Measurements from ENCODE around the gene CDRT4. TPM values are rescaled to one million over a fixed set of nuclear protein-coding genes. Genes with fewer than 3 reads are reported as not detected.
A peak's percentile ranks its signal among the peaks of the same experiment; 100 is the strongest.

Gene CDRT4
- polyA plus RNA-seq, 1 of the 3 experiments (the other 2 are of a cell fraction) = 4.6 TPM

DNA sequence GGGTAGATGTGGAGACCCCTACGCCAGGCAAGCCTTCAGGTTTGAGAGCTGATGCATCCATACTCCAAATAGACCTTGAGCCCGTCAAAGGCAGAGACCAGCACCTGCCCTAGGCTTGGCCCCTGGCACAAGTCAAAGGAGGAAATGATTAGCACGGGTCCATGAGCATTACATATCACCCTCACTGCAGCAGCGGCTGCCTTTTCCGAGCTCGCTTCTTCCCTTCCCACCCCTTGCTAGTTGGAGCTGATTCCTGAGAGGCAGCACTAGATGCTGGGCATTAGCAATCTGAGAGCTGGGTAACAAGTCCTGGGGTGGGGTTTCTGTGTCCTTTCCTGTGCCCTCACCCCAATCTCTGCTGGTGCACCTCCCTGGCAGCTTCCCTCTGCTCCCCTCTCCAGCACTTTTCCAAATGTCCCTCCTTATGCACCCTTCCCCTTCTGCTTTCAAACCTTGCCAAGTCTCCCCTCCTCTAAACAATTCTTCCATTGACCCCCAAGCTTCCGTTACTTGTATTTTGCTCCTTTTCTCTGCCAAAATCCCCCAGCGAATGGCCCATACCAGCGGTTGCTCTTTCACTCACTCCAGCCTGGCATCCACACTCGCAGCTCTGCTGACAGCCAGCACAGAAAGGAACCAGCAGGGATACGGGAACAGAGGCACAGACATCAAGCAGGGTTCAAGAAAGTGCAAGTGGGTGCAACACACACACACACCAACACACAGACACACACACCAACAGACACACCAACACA lies 3.0 kb downstream of the CDRT4 start:
- CTCF ChIA-PET = interaction anchor here (1.0 to 1.5 kb wide), 3 partner anchors 18 to 38 kb away, joined by 3 to 7 read pairs (median 3); no protein-coding TSS in a partner anchor
- Histone ChIP-seq H2AFZ (ENCODE audit: low read depth) (no peak overlapping the region), H3F3A (replicated peaks; ENCODE audit: insufficient read depth) (peaks cover 6% of the 10 kb centered on the region), H3K9me3 (no peaks in the 10 kb centered on the region), H3K9me2 (no peaks in the 10 kb centered on the region), H3K27ac (ENCODE audit: low read depth in 2 of 2, low read length in 1 of 2) (no peak overlapping the region), H3K36me3 (replicated peaks in 1 of 2; ENCODE audit: control insufficient read depth in 1 of 2, insufficient read depth in 2 of 2, low read length in 1 of 2) (no peaks in the 10 kb centered on the region), H3K4me3 (ENCODE audit: low read depth in 2 of 2, low read length in 1 of 2) (no peak overlapping the region), H3K4me1 (ENCODE audit: control insufficient read depth in 1 of 2, insufficient read depth in 2 of 2, low read depth in 1 of 2, low read length in 1 of 2) (peaks cover 14 to 22% of the 10 kb centered on the region in 2 experiments; a peak in 1 of 4 replicates), H3K4me2 (no peak overlapping the region), H3K79me2 (ENCODE audit: insufficient read depth) (no peaks in the 10 kb centered on the region), H3K9ac (no peak overlapping the region), H4K20me1 (ENCODE audit: insufficient read depth) (no peaks in the 10 kb centered on the region), H3K27me3 (ENCODE audit: insufficient read depth) (no peaks in the 10 kb centered on the region)
- 82% methylated on average over 7 of the region's 11 CpGs for WGBS (ENCODE audit: low lambda C conversion rate)
- POLR2A ChIA-PET = interaction anchor here (0.7 kb wide), 1 partner anchor 66 kb away, joined by 3 read pairs; no protein-coding TSS in a partner anchor
- no peak for DNase-seq
- TF ChIP-seq GABPA (IDR thresholded peaks at IDR 0.05; ENCODE audit: low read depth) (no peak), GATA2 (CRISPR knock-in tag; IDR thresholded peaks at IDR 0.05) (no peak), NFIC (IDR thresholded peaks at IDR 0.05; ENCODE audit: borderline replicate concordance) (no peak), TCF12 (IDR thresholded peaks at IDR 0.05) (no peak), FOXJ3 (CRISPR knock-in tag; IDR thresholded peaks at IDR 0.05) (no peak), JUND (IDR thresholded peaks at IDR 0.05) (no peak), MEF2A (IDR thresholded peaks at IDR 0.05; ENCODE audit: borderline replicate concordance, low read depth) (no peak), CHD2 (IDR thresholded peaks at IDR 0.05; ENCODE audit: low read length, partially characterized antibody) (no peak), YY1 (IDR thresholded peaks at IDR 0.05; ENCODE audit: low read depth) (no peak), ELF1 (IDR thresholded peaks at IDR 0.05) (no peak)

DNA sequence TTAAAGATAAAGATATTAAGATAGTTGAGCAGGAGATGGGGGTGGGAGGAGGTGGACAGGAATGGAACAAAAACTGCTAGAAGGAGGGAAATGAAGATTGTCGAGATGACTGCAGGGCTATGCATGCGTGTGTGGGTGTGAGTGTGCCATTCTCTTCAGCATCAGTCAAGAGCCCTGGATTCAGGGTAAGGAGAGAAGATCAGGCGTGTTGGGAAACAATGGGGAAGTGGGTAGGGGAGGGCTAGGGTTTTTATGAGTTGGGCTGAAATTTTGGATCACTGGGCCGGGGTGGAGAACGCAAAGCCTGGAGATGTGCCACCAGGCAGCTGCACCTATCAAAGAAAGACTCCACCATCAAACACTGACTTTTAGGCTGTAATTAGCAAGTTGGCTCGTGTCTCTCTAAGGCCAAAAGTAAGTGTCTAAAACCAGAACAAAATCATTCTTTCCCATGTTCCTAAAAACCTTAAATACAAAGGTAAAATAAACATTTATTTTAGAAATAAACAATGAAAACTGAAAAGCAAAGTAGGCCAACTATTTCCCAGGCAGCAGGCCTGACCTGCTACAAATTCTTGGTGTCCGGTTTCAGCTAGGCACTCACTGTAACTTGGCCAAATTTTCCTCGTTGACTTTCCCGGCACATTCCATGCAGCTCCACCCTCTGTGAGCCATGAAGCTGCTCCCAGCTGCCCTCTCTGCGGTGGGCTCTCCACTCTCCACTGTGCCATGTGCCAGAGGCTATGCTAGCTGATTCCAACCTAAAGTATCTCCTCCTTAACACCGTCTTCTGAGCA lies 4.2 kb downstream of the CDRT4 start:
- Histone ChIP-seq H3K36me3 (replicated peaks in 1 of 2; ENCODE audit: control insufficient read depth in 1 of 2, insufficient read depth in 2 of 2, low read length in 1 of 2) (no peaks in the 10 kb centered on the region), H2AFZ (ENCODE audit: low read depth) (no peak overlapping the region), H3K4me3 (ENCODE audit: low read depth in 2 of 2, low read length in 1 of 2) (no peak overlapping the region), H4K20me1 (ENCODE audit: insufficient read depth) (no peaks in the 10 kb centered on the region), H3F3A (replicated peaks; ENCODE audit: insufficient read depth) (peaks cover 6% of the 10 kb centered on the region), H3K4me2 (peak overlapping the region; percentile 33; the same call in 1 of the 2 replicates), H3K27ac (ENCODE audit: low read depth in 2 of 2, low read length in 1 of 2) (peak overlapping the region; percentile 39 to 41; a peak in 2 of 4 replicates), H3K79me2 (ENCODE audit: insufficient read depth) (no peaks in the 10 kb centered on the region), H3K27me3 (ENCODE audit: insufficient read depth) (no peaks in the 10 kb centered on the region), H3K4me1 (ENCODE audit: control insufficient read depth in 1 of 2, insufficient read depth in 2 of 2, low read depth in 1 of 2, low read length in 1 of 2) (peaks cover 8 to 18% of the 10 kb centered on the region in 2 experiments; a peak in 1 of 4 replicates), H3K9me3 (no peaks in the 10 kb centered on the region), H3K9me2 (no peaks in the 10 kb centered on the region), H3K9ac (no peak overlapping the region)
- POLR2A ChIA-PET = no interaction called here
- TF ChIP-seq RFX5 (IDR thresholded peaks at IDR 0.05; ENCODE audit: low read length) (no peak), NFIC (IDR thresholded peaks at IDR 0.05; ENCODE audit: borderline replicate concordance) (peak; percentile 32; the same call in 1 of the 2 replicates)
- TF ChIP-seq, protein P1, sequence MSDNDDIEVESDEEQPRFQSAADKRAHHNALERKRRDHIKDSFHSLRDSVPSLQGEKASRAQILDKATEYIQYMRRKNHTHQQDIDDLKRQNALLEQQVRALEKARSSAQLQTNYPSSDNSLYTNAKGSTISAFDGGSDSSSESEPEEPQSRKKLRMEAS (IDR thresholded peaks at IDR 0.05; ENCODE audit: low read depth) = 0 out of 2 replicates have a peak, but pooled peaks have one; percentile 22
- DNase-seq = no peak
- CTCF ChIA-PET = interaction anchor here (1.2 to 1.7 kb wide), 3 partner anchors 16 to 40 kb away, joined by 3 to 7 read pairs (median 5); no protein-coding TSS in a partner anchor
- 66% methylated on average over 11 of the region's 11 CpGs for WGBS (ENCODE audit: low lambda C conversion rate)

Data from SK-N-SH (cell line).